IPS DF 19.7 (cell line): ENCODE results near the gene CYP2F1.
A peak's percentile ranks its signal among the peaks of the same experiment; 100 is the strongest.
"Not testable (repeated sequence)": the region's sequence is repeated elsewhere in the genome, so short reads cannot be mapped to it uniquely, and the experiment has no call there.

Experiments
- DNase-seq: peaks from one replicate; pipeline ENCODE4 v3.0.0-alpha.2; 2013; ENCODE audit warnings: low read depth, low spot score

Gene CYP2F1

GRCh38 chr19:41127362-41127761, 13.1 kb downstream of the CYP2F1 start:
- not testable (repeated sequence) for DNase-seq

- peak; percentile 23 for DNase-seq
These were observed 13.6 kb downstream of the CYP2F1 start for GRCh38 chr19:41127801-41128300.

DNA sequence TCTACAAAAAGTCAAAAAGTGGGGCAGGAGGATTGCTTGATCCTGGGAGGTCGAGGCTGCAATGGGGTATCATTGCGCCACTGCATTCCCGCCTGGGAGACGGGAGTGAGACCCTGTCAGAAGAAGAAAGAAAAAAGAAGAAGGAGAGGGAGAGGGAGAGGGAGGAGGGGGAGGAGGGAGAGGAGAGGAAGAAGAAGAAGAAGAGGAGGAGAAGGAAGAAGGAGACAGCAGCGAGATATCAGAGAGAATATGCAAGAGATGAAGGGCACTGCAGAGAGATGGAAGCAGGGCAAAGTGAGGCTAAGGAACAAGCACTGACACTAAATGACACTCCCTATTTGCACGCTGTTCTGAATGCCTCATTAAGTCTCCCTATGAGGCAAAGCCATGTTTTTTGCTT, 14.5 kb downstream of the CYP2F1 start:
- no peak for DNase-seq

- DNase-seq = no peak
These were observed 17.0 kb downstream of the CYP2F1 start for GRCh38 chr19:41131186-41131585.

GRCh38 chr19:41133260-41133659, 19.0 kb downstream of the CYP2F1 start:
- DNase-seq = no peak

GRCh38 chr19:41134616-41135015, 20.4 kb downstream of the CYP2F1 start:
- no peak for DNase-seq

GRCh38 chr19:41135390-41136384, 21.5 kb downstream of the CYP2F1 start:
- peak; percentile 20 for DNase-seq

- DNase-seq = no peak
These were observed 22.6 kb downstream of the CYP2F1 start for GRCh38 chr19:41136636-41137455.

GRCh38 chr19:41144403-41144802, 30.2 kb downstream of the CYP2F1 start:
- DNase-seq = peak; percentile 75

DNA sequence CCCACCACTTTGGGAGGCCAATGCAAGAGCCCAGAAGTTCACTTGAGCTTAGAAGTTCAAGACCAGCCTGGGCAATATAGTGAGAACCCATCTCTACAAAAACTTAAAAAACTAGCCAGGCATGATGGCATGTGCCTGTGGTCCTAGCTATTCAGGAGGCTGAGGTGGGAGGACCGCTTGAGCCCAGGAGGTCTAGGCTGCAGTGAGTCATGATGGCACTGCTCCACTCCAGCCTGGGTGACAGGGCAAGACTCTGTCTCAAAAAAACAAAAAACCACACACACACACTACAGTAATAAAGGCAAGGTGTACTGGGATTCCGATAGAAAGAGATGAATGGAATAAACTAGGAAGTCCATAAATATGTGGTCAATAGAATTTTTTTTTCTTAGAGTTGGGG, 35.6 kb downstream of the CYP2F1 start:
- no peak for DNase-seq

DNA sequence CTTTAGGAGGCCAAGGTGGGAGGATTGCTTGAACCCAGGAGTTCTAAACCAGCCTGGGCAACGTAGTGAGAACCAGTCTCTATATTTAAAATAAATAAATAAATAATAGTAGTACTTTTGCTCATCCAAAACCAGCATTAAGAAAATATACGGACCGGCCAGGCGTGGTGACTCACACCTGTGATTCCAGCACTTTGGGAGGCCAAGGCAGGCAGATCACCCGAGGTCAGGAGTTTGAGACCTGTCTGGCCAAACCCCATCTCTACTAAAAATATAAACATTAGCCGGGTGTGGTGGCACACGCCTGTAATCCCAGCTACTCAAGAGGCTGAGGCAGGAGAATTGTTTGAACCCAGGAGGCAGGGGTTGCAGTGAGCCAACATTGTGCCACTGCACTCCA, 36.8 kb downstream of the CYP2F1 start:
- not testable (repeated sequence) for DNase-seq

DNA sequence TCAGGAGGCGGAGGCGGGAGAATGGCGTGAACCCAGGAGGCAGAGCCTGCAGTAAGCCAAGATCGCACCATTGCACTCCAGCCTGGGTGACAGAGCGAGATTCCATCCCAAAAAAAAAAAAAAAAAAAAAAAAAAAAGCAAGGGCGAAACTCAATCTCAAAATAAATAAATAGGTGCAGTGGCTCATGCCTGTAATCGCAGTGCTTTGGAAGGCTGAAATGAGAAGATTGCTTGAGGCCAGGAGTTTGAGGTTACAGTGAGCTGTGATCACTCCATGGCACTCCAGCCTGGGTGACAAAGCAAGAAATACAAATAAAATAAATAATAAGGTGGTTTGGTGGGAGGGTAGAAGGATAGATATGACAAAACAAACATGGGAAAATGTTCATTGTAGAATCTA, 39.8 kb downstream of the CYP2F1 start:
- no peak for DNase-seq

- DNase-seq = no peak
These were observed 42.0 kb downstream of the CYP2F1 start for GRCh38 chr19:41156207-41156606.

GRCh38 chr19:41159881-41160280, 45.6 kb downstream of the CYP2F1 start:
- DNase-seq = no peak

DNA sequence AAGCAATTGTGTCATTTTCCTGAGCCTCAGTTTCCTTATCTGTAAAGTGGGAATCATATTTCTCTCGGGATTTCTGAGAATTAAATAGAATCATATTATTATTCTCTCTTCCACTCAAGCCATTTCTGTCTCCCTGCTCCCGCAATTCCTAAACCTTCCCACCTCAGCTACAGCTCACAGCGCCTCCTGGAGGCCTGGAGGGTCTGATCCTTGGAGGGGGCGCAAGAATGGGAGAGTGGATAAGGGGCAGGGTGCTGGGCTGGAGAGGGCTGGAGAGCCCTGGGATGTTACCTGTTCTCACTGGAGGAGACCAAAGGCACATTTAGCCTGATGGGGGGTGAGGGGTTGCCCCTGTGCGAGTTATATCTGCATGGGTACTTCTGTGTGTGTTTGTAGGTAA, 47.7 kb downstream of the CYP2F1 start:
- DNase-seq = no peak

DNA sequence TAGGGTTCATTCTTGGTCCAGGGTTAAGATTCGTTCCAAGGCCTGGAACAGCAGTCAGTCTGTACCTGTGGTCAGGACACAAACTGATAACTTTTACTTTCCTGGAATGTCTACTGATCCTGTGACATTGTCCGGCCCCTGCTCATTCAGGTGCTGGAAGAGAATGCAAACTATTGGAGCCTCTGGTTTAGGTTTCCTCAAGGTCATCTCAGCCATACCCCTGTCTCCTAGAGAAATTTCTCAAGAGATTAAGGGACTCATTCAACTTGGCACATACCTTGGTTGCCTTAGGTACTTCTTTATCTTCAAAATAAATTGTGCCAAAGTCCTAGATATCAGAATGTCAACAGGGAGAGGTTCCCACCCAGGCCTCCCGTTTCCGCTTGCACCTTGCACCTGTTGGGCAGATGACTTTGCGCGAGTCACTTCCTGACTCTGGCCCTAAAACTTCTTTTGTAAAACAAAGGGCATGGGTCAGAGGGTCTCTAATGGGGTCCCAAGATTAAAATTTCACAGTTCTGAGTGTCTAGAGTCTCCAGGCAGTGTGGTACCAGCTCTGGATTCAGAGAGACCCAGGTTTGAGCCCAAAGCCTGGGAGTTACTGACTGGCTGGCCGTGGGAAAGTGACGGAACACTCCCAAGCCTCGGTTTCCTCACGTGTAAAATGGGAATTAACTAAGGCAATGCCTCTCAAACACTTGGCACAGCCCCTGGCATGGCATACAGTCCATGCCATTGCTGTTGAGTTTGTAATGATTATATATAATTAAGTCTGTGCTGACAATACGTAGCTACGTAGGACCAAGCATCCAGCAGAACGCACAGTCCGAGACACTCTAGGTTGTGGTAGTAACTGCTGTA, 52.9 kb downstream of the CYP2F1 start:
- DNase-seq = no peak

- DNase-seq = no peak
These were observed 58.3 kb downstream of the CYP2F1 start for GRCh38 chr19:41172297-41173164.

DNA sequence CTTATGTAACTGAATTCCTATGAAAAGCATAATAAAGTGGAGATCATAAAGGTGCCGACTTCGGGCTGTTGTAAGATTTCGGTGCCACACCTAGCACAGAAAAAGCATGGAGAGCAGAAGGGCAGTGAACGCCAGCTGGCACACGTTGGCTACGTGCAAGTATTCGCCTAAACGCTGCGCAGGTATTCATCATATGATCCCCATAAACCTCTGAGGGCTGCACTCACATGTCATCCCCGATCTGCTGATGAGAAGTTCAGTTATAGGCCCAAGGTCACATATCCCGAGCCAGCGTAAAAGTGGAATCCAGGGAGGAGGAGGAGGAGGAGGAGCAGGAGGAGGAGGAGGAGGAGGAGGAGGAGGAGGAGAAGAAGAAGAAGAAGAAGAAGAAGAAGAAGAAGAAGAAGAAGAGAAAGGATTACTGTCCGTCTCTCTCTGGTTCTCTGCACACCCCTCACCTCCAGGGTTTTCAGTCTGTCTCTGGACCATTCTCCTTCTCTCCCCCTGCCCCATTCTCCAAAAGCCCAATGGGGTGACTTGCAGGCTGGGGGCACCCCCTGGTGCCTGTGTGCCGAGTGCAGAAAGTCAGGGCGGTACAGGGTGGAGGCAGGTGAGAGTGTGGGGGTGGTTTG, 60.2 kb downstream of the CYP2F1 start:
- no peak for DNase-seq

GRCh38 chr19:41175801-41176777, 61.9 kb downstream of the CYP2F1 start:
- DNase-seq = peak; percentile 90
